Stimulated activated CD8-positive, alpha-beta memory T cell treated with anti-CD3 and anti-CD28 coated beads, Interleukin-7, amount 100 ng/mL, for 4 hours (primary cell): ENCODE results near the gene C10orf95.
"Not testable (repeated sequence)": the region's sequence is repeated elsewhere in the genome, so short reads cannot be mapped to it uniquely, and the experiment has no call there.

Experiments used
- DNase-seq, 2 donors: peaks; one replicate each; pipeline ENCODE4 v3.0.0-alpha.2; 2020; ENCODE audit warnings: low read depth in 2 of 2

Gene C10orf95, protein sequence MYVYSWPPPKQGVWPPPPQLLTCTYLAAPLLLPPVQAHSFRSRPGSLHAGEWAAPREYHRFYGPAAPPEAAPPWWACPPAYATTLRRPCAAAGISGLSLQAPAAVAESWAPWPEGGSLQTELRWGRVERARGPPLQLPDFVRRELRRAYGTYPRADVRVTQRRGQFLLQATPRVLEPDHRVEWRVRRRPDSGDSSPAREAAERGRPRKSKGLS

DNA sequence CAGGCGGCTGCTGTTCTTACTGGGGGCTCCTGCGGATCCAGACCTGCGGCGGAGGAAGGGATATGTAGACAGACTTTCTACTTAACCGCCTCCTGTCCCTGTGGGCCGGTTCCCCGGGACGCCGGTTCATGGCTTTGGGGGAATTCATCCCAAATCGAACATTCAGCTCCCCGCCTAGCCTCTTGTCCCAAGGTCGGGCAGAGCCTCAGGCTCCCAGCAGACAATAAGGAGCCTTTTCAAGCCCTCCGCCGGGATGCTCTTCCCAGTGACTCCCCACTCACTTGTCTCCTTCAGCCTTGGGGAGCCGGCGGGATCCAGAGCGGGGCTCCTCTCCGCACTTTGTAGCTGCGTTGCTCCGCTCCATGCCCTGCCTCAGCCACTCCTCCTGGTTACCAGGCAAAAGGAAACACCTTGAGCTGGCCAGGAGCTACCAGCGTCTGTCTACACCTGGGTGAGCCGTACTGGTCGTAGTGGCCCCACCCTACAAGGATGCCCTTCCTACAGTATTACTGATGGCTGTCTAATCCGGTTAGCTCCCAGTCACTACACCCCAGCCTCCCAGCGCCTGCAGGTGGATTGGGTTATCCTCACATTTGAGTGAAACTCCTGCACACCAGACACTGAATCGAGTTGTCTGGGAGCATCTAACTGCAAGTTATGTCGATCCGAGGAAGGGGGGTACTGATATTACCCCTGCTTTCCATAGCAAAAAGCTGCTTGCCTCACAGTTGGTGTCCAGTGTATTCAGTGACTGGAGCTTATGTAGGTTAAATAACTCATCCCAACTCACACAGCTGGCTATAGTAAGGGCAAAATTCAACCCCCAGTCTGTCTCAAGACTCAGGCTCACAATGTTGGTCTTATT lies at the start of gene C10orf95:
Gene C10orf95 (minus strand): TSS at position 439 of the 865 bp plus-strand sequence. CDS start 450 bp downstream, outside the sequence.
- no peak for DNase-seq

DNA sequence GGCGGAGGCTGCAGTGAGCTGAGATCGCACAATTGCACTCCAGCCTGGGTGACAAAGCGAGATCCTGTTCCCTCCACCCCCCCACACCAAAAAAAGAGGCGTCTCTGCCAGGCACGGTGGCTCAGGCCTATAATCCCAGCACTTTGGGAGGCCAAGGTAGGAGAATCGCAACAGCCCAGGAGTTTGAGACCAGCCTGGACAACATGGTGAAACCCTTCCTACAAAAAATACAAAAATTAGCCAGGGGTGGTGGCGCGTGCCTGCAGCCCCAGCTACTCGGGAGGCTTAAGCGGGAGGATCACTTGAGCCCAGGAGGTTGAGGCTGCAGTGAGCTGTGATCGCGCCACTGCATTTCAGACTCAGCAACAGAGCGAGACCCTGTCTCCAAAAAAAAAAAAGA lies 49.3 kb upstream of the C10orf95 start:
- not testable (repeated sequence) for DNase-seq

DNA sequence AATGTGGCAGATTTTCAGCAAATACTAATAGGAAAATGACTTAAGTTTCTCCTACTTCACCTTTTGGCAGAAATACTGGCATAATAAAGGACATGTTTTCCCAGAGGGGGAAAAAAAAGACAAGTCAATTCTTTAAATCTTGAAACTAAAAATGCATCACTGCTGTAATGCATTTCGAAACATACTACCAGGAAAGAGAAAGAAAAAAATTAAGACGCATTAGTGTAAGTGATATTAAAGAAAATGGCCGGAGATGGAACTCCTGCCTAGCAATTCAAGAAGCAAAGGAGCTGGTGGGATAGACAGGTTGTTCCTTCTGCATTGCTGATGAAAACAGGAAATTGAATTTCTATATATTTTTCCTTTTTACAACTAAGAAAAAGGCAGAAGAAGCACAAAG lies 48.0 kb upstream of the C10orf95 start:
- no peak for DNase-seq

DNA sequence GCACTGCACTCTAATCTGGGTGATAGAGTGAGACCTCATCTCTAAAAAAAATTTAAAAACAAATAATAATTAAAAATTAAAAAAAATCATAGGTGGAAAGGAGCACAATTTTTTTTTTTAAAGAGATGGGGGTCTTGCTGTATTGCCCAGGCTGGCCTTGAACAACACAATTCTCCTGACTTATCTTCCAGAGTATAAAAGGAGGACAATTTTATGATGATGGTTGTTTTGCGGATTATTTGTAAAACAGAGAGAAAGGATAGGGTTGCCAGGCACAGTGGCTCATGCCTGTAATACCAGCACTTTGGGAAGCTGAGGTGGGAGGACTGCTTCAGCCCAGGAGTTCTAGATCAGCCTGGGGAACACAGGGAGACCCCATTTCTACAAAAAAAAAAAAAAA lies 46.2 kb upstream of the C10orf95 start:
- no peak for DNase-seq

DNA sequence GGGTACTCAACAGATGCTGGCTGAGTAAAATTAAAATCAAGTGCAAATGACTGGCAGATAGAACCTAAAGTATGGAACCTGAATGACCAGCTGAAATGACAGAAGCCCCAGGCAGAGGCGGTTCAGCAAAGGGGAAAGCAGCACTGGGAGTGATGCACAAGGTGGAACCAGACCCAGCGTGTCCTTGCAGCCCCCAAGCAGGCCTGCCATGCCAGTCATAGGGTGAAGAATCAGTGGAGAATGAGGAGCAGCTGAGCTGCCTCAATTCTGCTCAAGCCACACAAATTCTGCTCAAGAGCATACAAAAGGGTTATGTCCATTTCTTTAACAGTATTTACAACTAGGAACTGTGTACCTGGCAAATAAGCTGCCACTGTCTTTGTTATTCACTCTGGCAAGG lies 42.4 kb upstream of the C10orf95 start:
- no peak for DNase-seq

DNA sequence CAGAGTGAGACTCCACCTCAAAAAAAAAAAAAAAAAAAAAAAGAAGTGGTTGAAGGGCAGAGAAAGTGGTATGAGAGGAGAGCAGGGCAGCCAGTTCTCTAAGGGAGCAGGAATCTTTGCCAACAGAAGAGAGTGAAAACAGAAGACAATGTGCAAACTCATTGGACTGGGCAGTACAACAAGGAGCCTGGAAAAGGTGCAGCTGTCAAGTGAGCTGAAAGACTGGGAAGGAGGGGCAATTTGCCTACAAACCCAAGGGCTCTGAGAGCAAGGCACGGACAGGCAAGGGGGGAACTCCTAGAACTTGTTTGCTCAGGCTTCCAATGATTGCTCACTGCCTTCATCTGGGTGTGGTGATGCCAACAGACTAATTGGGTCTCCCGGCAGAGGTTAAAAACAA lies 41.6 kb upstream of the C10orf95 start:
- no peak for DNase-seq

DNA sequence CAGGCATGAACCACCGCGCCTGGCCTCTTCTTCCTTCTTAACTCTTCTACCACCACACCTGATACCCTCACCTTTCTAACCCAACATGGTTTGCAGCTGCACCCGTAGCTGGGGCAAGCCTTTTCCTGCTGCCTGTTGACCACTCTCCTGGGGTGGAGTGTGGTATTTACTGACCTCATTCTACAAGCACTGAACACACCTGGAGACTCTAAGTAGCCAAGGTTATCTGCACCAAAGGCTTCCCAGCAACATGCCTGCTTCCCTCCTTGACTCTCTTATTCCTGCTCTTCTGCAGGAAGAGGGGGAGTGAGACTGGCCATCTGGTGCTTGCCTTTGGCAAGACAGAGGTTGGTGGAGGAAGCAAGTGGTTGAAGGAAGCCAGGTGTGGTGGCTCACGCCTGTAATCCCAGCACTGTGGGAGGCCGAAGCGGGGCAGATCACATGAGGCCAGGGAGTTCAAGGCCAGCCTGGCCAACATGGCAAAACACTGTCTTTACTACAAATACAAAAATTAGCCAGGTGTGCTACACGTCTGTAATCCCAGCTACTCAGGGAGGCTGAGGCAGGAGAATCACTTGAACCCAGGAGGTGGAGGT lies 41.1 kb upstream of the C10orf95 start:
- DNase-seq: no peak

DNA sequence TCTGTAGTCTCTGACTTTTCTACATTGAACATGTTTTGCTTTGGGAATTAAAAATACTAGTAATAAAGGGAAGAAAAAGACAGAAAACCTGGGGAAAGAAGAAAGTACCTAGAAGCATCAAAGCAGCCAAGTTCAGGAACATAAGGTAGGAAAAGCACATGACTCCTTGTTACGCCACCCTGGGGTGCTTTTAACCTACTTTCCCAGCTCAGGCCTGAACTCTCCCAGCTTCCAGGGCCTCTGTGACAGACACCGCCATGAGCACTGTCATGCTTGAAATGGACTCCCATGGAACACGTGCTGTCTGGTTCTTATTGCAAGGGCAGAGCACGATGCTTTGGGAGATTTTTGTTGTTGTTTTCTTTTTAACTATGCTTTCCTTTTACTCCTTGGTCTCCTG lies 39.8 kb upstream of the C10orf95 start:
- no peak for DNase-seq

DNA sequence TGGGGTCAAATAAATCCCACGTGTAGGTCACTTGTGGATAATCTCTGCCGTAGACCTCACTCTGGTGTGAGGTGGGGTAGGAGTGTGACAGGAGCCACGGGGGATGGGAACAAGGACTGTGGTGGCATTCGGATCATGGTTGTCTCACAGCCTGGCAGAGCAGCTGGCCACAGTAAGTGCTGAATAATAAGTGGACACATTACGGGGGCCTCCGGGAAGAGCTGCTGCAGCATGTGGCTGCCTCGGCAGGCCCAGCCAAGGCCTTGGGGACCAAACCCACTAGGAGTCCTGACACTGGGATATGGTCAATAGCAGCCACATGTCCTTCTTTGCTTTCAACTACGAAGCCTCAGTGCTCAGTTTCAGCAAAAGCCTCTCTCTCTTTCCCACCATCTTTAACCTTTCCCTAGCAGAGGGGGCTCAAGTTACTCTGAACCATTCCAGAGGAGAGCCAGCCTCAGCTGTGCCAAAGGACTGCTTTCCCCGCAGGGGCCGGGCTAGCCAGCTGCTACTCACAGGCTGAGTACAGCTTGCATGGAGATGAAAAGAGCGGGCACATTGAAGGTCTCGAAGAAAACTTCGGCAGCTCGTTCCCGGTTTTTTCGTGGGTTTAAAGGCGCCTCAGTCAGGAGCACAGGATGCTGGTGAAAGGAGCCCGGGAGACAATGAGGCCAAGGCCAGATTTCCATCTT lies 33.9 kb upstream of the C10orf95 start:
- no peak for DNase-seq

DNA sequence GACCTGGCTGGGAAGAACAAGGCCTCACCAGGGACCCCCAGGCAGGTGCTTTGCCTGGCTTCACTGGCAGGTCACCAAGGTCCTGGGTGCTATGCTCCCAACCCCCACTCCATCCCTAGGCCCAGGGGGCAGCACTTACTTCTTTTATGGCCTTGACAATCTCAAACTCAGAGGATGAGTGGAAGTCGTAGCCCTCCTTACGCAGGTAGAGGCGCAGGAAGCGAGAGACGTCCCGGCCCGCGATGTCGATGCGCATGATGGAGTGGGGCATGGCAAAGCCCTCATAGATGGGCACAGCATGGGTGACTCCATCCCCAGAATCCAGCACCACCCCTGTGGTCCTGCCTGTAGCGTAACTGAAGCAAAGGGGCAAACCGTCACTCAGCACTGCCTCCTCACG lies 32.7 kb upstream of the C10orf95 start:
- DNase-seq: no peak

DNA sequence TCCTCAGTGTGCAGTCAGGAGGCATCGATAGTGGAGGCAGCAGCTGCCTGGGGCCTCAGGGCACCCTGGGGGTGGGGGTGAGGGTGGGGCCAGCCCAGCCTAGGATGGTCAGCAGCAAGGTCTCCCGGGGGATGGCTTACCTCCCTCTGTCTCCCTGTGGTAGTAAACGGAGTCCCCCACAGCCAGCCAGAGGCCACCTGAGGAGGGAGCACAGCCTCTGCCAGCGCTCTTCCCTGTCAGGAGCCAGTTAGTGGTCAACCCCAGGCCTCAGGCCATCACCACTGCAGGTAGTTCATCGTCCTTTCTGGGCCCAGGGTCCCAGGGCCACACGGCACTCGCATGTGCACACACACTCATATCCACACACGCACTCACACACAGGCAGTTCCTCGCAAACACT lies 29.1 kb upstream of the C10orf95 start:
- DNase-seq: no peak

DNA sequence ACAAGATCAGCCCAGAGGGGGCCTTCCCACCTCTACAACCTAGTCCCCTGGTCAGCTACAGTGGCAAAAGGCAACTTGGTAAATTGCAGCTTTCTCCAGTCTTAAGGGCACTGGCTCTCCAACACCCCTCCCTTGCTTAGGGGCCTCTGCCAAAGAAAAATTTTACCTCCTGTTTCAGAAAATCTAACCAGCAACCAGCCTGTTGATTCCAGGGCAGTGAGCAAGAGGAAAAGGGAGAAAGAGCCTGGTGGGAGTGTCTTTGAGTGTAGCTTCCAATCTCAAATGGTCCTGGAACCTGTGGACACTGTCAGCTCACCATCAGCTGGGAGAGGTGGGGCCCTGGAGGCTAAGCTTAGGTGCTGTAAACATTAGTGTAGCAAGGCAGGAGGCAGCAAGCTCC lies 28.3 kb upstream of the C10orf95 start:
- DNase-seq: no peak

DNA sequence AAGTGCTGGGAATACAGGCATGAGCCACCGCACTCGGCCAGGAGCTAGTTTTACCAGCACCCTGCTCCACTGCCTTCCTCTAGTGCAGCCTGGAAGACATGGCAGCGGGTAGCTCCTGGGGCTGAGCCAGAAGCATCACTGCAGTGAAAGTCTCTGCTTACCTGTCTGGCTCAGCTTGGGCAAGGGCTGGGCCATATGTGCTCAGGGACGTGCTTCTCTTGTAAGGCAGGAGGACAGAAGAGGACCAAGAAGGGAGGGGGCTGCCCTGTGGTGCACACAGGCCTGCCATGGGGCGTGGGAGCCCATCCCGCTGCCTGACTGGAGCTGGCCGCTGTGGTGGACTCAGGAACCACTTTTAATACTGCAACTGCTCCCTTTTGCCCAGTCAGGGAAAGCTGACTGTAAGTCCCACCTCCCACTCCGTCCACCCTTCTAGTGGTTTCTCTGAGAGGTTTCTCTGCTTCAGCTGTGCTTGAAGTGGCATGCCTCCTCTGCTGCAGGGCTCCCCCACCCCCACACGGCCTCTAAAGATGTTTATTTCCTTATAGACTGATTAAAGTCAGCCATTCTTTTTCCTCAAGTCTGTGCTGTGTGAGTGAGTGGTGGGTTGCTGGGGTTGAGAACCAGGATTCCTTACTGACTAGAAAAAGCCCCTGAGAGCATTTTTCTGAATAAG lies 25.3 kb upstream of the C10orf95 start:
- DNase-seq: no peak

DNA sequence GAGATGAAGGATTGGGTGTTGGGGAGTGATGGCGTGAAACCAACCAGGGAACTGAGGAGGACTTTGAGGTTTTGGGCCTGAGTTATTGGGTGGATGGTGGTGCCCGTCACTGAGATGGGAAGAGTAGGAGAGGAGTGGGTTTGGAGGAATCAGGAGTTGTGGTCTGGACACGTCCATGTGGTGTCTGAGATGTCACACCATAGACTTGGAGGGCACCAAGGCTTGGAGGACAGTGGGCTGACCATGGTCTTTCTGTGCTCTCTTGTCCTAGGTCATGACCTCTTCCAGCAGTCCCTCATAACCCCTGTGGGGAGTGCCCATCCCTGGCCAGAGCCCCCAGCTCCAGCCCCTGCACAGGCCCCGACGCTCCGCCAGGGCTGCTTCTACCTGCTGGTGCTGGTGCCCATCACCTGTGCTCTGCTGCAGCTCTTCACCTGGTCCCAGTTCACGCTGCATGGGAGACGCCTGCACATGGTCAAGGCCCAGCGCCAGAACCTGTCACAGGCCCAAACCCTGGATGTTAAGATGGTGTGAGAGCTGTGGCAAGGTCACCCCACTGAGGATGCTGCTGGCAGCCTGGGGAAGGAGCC lies 24.2 kb upstream of the C10orf95 start:
- DNase-seq: no peak

DNA sequence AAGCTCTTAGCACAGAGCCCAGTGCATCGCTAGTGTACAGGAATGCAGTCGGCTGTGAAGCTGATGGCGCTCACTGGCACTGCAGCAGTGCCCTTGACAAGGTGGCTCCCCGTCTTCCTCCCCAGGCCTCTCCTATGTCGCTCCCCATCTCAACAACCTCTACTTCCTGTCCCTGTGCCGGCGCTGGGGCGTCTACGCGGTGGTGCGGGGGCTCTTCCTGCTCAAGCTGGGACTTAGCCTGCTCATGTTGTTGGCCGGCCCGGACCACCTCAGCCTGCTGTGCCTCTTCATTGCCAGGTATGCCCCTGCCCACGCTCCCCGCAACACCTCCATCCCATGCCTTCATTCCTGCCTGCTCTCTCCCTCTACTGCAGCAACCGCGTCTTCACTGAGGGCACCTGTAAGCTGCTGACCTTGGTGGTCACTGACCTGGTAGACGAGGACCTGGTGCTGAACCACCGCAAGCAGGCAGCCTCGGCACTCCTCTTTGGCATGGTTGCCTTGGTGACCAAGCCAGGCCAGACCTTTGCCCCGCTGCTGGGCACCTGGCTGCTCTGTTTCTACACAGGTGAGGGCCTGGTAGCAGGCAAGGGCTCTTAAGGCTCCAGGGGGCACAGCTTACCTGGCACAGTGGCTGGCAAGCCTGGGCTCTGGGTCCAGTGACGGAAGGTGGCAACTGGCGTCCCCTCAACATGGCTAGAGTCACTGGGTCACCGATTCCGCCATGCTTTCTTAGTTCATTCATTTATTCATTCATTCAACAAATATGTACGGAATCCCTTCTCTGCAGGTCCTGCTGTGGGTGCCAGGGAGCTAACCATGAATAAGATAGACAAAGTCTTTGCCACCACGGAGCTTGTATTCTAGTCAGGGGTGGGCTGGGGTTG lies 22.3 kb upstream of the C10orf95 start:
- no peak for DNase-seq

DNA sequence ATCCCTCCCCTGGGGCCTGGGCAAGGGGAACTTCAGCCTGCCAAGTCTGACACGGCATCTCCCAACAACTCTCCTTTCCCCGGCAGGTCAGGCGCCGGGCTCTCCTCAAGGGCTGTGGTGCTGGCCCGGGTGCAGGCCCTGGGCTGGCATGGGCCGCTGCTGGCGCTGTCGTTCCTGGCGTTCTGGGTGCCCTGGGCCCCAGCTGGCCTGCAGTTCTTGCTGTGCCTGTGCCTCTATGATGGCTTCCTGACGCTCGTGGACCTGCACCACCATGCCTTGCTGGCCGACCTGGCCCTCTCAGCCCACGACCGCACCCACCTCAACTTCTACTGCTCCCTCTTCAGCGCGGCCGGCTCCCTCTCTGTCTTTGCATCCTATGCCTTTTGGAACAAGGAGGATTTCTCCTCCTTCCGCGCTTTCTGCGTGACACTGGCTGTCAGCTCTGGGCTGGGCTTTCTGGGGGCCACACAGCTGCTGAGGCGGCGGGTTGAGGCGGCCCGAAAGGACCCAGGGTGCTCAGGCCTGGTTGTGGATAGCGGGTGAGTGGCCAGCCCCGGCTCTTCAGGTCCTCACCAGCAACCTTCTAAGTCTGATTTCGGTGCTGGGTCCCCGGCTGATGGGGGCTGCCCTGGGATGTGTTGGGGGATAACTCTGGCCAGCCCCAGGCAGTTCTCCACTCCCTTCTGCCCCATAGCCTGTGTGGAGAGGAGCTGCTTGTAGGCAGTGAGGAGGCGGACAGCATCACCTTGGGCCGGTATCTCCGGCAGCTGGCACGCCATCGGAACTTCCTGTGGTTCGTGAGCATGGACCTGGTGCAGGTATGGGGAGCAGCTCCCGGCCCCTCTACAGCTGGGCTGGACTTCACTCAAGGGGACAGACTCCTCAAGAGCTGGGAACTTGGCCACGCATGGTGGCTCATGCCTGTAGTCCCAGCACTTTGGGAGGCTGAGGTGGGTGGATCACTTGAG lies 19.5 kb upstream of the C10orf95 start:
- DNase-seq: no peak

DNA sequence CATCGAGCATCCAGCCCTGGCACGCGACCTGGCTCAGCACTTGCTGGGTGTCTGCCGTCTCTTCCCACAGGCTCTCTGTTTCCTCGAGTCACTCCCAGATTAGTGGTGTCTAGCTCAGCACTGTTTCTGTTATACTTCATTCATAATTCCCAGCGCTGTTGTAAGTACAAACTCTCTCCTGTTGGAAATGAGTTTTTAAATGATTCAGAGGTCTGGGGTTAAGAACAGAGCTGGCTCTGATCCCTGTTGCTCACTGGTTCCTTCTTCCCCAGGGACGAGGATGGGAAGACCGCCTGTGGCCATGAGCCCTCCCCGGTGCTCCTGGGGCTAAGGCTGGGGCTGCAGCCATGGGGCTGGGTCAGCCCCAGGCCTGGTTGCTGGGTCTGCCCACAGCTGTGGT lies 17.3 kb upstream of the C10orf95 start:
- no peak for DNase-seq

DNA sequence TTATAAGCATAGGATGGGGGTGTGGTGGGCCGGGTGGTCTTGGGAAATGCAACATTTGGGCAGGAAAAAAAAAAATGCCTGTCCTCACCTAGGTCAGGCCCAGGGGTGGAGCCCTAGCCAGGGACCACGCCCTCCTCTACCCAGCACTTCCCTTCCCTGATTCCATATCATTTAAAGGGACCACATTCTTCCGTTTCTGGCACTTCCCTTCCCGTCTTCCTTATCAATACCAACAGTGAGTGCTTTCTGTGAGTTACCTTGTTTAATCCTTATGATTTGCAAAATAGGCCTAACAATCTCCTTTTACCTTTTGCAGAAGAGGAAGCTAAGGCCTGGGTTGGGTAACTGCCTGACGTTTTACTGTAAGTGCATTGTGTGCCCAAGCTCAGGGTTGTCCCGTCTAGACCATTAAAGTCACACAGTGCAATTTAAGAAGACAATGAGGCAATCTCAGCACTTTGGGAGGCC lies 16.7 kb upstream of the C10orf95 start:
- DNase-seq: no peak

DNA sequence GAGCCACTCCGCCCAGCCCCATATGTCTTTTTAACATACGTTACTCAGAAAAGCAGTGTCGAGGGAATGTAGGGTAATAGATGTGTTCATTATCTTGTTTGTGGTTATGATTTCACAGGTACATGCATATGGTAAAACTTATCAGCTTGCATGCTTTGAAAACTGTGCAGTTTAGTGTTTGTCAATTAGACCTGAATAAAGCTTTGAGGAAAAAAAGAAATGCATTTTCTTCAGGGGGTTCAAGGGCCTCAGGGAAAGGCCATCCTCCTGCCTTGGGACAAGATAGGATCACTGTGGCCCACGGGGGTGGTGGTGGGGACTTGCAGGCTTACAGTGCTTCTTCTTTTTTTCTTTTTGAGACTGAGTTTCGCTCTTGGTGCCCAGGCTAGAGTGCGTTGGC lies 16.0 kb upstream of the C10orf95 start:
- DNase-seq: no peak
